Measurements from ENCODE around the gene MFN2. TPM values are rescaled to one million over a fixed set of nuclear protein-coding genes. Genes with fewer than 3 reads are reported as not detected.
"Not testable (repeated sequence)": the region's sequence is repeated elsewhere in the genome, so short reads cannot be mapped to it uniquely, and the experiment has no call there.

The MFN2 gene
- total RNA-seq, 1 donor from 2014 or later = 54.2 TPM

GRCh38 chr1:12044187-12044877 lies 64.1 kb downstream of the MFN2 start:
- intact Hi-C loops (cut with micrococcal nuclease) = not testable (repeated sequence)

DNA sequence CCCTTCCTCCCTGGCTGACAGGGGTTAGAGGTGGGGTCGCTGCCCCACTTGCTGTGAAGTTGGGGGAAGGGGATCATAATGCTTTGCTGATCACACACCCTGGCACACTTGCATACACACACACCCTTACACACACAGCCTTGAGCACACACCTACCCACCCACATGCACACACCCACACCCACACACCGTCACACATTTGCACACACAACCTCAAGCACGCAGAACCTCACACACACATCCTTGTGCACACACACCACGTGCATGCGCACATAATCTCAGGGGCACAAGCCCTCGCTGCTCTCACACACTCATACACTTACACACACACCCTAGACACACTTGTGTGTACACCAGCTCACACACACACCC lies 66.5 kb downstream of the MFN2 start:
- intact Hi-C loops (cut with micrococcal nuclease) = loop anchor here (1.0 kb wide), 2 partner anchors 17 to 22 kb away; partner anchors contain the start of gene TNFRSF8

DNA sequence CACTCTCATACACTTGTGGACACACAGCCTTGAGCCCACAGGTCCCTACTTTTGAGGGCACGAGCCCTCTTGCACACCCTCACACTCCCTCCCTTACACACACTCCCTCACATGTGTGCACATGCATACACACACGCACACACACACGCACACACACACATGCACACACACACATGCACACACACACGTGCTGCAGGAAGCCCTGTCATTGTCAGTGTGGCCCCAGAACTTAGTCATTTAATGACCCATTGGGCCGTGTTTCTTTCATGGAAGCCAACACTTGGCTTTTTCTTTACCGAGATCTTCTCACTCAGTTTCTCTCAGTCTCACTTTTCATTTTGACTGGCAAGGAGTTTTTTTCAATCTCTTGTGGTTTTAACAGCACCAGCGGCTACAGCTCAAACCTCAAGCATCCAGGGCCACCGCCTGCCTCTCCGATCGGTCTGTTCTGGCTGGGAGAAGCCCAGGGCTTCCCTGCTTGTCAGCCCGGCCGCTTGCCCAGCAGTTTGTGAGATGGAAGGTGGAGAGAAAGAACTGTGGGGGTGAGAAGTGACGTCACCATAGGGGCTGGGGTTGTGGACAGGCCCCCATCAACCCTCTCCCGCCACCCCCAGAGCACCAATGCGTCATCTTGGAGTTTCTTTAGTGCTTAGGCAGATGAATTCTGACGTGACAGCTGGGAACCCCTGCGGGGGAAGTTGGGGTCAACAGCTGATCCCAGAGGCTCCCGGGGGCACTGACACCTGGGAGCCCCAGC lies 67.1 kb downstream of the MFN2 start:
- intact Hi-C loops (cut with micrococcal nuclease) = loop anchor here (1.0 kb wide), 2 partner anchors 16 to 21 kb away; partner anchors contain the start of gene TNFRSF8

- intact Hi-C loops (cut with micrococcal nuclease) = no loop called here
These were observed 68.1 kb downstream of the MFN2 start for GRCh38 chr1:12048372-12048771.

DNA sequence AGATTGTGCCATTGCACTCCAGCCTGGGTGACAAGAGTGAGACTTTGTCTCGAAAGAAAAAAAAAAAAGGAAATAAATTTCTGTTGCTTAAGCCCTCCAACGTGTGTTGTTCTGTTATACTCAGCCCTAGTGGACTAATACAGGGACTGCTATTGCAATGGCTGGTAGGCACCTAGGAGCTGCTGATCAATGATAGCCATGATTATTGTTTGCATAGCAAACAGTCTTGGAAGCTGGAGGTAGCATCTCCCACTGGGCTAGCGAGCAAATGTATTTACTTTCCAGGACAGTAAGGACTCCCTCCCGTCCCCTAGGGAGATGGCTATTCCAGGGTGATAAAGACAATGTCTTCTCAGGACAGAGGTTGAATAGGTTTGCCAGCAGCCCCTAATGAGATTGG lies 69.4 kb downstream of the MFN2 start:
- intact Hi-C loops (cut with micrococcal nuclease) = no loop called here

- intact Hi-C loops (cut with micrococcal nuclease) = no loop called here
These were observed 71.1 kb downstream of the MFN2 start for GRCh38 chr1:12051361-12051760.

DNA sequence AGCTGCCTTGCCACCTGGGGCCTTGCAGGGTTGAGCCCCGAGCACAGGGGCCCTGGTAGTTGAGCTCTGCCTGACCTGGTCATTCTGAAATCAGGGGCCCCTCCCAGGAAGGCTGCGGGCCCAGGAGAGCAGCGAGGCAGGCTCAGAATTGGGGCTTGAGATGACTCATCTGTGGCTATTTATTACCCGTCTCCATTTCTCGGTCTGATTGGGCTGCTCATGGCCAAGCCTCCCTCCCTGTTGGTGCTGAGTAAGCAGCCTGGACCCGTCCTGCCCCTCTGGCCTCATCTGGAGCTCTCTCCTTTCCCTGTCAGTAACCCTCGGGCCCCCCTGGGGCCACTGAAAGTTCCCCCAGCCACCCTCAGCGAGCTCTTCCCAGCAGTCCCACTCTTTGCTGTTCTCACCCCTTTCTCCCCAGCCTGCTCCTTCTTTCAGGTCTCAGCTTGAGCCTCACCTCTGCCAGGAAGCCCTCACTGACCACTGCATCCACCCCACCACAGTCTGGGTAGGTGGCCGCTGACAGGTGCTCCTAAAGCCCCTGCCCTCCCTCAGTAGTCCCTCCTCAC lies 71.8 kb downstream of the MFN2 start:
- intact Hi-C loops (cut with micrococcal nuclease) = loop anchor here (1.0 kb wide), 1 partner anchor 10 kb away; no protein-coding TSS in a partner anchor

- intact Hi-C loops (cut with micrococcal nuclease) = loop anchor here (1.0 kb wide), 1 partner anchor 9 kb away; no protein-coding TSS in a partner anchor
These were observed 72.9 kb downstream of the MFN2 start for GRCh38 chr1:12052997-12053686.

- intact Hi-C loops (cut with micrococcal nuclease) = no loop called here
These were observed 73.7 kb downstream of the MFN2 start for GRCh38 chr1:12053752-12054548.

- intact Hi-C loops (cut with micrococcal nuclease) = no loop called here
These were observed 75.0 kb downstream of the MFN2 start for GRCh38 chr1:12055259-12055658.

- intact Hi-C loops (cut with micrococcal nuclease) = no loop called here
These were observed 76.1 kb downstream of the MFN2 start for GRCh38 chr1:12056331-12056841.

GRCh38 chr1:12057382-12057781 lies 77.1 kb downstream of the MFN2 start:
- intact Hi-C loops (cut with micrococcal nuclease) = no loop called here

- intact Hi-C loops (cut with micrococcal nuclease) = no loop called here
These were observed 77.9 kb downstream of the MFN2 start for GRCh38 chr1:12057940-12058687.

GRCh38 chr1:12059226-12059625 lies 79.0 kb downstream of the MFN2 start:
- intact Hi-C loops (cut with micrococcal nuclease) = no loop called here

DNA sequence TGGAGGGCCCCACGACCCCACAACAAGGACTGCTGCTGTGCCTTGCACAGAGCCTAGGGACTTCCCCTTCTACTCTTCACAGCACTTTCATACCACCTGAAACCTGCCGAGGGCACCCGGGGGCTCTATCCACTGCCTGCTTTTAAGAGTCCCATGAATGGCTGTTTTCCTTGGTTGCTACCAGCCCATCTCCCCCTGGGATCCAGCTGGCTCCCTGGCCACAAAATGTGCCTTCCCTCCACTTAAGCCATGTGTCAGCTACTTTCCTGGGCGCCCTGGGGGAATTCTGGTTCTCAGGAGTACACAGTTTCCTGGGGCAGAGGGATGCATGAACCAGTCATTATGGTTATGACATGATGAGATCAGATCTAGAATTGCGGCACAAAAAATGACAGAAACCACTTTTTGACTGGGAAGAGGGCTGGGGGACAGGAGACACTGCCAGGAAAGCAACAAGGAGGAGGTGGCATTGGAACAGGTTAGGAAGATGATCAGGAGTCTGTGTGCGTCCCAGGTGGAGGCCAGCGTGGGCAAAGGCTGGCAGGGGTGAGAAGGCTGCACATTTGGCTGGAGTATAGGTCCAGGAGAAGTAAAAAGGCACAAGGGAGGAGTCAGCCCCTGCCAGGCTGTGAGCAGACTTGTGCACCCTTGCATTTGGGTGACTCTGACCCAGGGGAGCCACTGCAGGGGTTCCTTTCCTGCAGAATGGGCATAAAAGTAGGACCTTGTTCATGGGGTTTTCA lies 79.6 kb downstream of the MFN2 start:
- intact Hi-C loops (cut with micrococcal nuclease) = loop anchor here (10.0 kb wide), 1 partner anchor 95 kb away; no protein-coding TSS in a partner anchor

DNA sequence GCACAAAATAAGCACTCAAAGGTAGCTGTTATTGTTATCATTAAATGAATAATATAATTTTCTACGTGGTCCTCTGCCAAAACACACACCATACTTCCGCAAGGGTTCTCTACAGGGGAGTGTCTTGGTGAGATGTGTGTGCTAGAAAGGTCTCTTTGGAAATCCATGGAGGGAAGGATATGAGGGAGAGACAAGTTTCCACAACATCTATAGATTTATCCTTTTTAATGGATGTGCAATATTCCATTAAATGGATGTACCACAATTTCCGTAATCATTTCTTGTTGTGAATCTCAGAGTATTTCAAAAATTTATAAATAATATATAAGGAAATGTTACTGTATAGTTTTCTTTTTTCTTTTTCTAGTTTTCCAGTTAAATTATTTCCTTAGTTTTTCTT lies 80.3 kb downstream of the MFN2 start:
- intact Hi-C loops (cut with micrococcal nuclease) = loop anchor here (10.0 kb wide), 1 partner anchor 94 kb away; no protein-coding TSS in a partner anchor
